B cell (primary cell): ENCODE data around the gene NEK3. TPM values are rescaled to one million over a fixed set of nuclear protein-coding genes. Genes with fewer than 3 reads are reported as not detected.
"Not testable (repeated sequence)": the region's sequence is repeated elsewhere in the genome, so short reads cannot be mapped to it uniquely, and the experiment has no call there.

ENCODE experiments used
- ATAC-seq: fragments of 200-7000 bp; cut with Tn5 transposase; one replicate; pipeline ENCODE4 v1.10.0; 2021; ENCODE audit warnings: low read depth, mild to moderate bottlenecking, moderate number of reproducible peaks, moderate library complexity
- CTCF ChIA-PET: fragments of 350-600 bp; sonication (Branson Sonifier 250); formaldehyde crosslinking; loops from one replicate; lab custom pipeline; 2021; ENCODE audit warnings: antibody characterized with exemption, inconsistent platforms; lab: Charles Lee
- POLR2A ChIA-PET: fragments of 350-600 bp; sonication (Branson Sonifier 250); formaldehyde crosslinking; loops from one replicate; lab custom pipeline; 2021; ENCODE audit warnings: antibody characterized with exemption; lab: Charles Lee
- DNase-seq: peaks from one replicate; pipeline ENCODE4 v3.0.0; 2013
- H2AFZ ChIP-seq: 2 replicates; pipeline ENCODE4 v1.6.1; 2012; ENCODE audit warnings: mild to moderate bottlenecking, low read depth, low read length; ENCODE audit not compliant: insufficient read depth, poor library complexity, severe bottlenecking
- H3K27ac ChIP-seq, 2 donors: 1 replicate in 1 of 2; 2 replicates in 1 of 2; pipeline ENCODE4 v1.5.1; 2012 to 2013; ENCODE audit warnings: low read length in 2 of 2, mild to moderate bottlenecking in 2 of 2, moderate library complexity in 1 of 2
- H3K27me3 ChIP-seq, 4 experiments: fragments of 200-600 bp in 1 of 4; sonication (generic) in 1 of 4; replicated peaks in 1 of 4; 1 replicate in 2 of 4; 2 replicates in 2 of 4; pipeline versions ENCODE4 v1.6.1 to v1.7.0; 2013 to 2016; ENCODE audit warnings: low read length in 3 of 4, mild to moderate bottlenecking in 2 of 4, mixed read lengths in 1 of 4, moderate library complexity in 1 of 4; ENCODE audit not compliant: insufficient read depth in 4 of 4, control insufficient read depth in 3 of 4; ENCODE audit errors: control extremely low read depth in 1 of 4
- H3K36me3 ChIP-seq, 2 experiments: replicated peaks in 1 of 2; 1 replicate in 1 of 2; 2 replicates in 1 of 2; pipeline versions ENCODE4 v1.6.1 to v1.7.1; 2013; ENCODE audit warnings: low read length in 1 of 2; ENCODE audit not compliant: insufficient read depth in 2 of 2, control insufficient read depth in 1 of 2; ENCODE audit errors: control extremely low read depth in 1 of 2, extremely low read depth in 1 of 2
- H3K4me1 ChIP-seq, 2 donors: fragments of 200-600 bp in 1 of 2; sonication (generic) in 1 of 2; 1 replicate in 1 of 2; 2 replicates in 1 of 2; pipeline versions ENCODE4 v1.5.1 to v1.6.1; 2013 to 2017; ENCODE audit warnings: low read length in 2 of 2; ENCODE audit not compliant: control insufficient read depth in 2 of 2, insufficient read depth in 2 of 2
- H3K4me2 ChIP-seq: replicated peaks from 2 replicates; pipeline ENCODE3; 2012; ENCODE audit warnings: mild to moderate bottlenecking, low read depth, low read length; ENCODE audit not compliant: poor library complexity, severe bottlenecking
- H3K4me3 ChIP-seq, 5 experiments: fragments of 200-600 bp in 1 of 5; sonication (generic) in 1 of 5; 1 replicate in 3 of 5; 2 replicates in 2 of 5; pipeline versions ENCODE4 v1.5.1 to v1.7.0; 2011 to 2016; ENCODE audit warnings: low read length in 4 of 5, mild to moderate bottlenecking in 4 of 5, low read depth in 2 of 5, control low read depth in 1 of 5, moderate library complexity in 1 of 5; ENCODE audit not compliant: insufficient read depth in 1 of 5; ENCODE audit errors: control extremely low read depth in 1 of 5, extremely low read depth in 1 of 5
- H3K79me2 ChIP-seq: fragments of 200-600 bp; sonication (generic); one replicate; pipeline ENCODE4 v1.6.0; 2016; ENCODE audit warnings: low read length; ENCODE audit not compliant: control insufficient read depth, insufficient read depth
- H3K9ac ChIP-seq: fragments of 200-600 bp; sonication (generic); 2 replicates; pipeline ENCODE4 v1.6.1; 2017; ENCODE audit warnings: mild to moderate bottlenecking, low read length, moderate library complexity
- H3K9me3 ChIP-seq, 3 donors: one replicate each; pipeline versions ENCODE4 v1.6.1 to v1.7.1; 2013; ENCODE audit warnings: low read length in 2 of 3; ENCODE audit not compliant: control insufficient read depth in 2 of 3, insufficient read depth in 1 of 3; ENCODE audit errors: control extremely low read depth in 1 of 3
- H4K20me1 ChIP-seq: 2 replicates; pipeline ENCODE4 v1.6.0; 2012; ENCODE audit warnings: mild to moderate bottlenecking, low read length; ENCODE audit not compliant: insufficient read depth, control insufficient read depth, poor library complexity, severe bottlenecking
- H3K27ac Mint-ChIP-seq: one replicate; pipeline ENCODE4 v1.8.0; 2021; ENCODE audit warnings: mixed read lengths
- H3K27me3 Mint-ChIP-seq: one replicate; pipeline ENCODE4 v1.8.0; 2021; ENCODE audit warnings: mixed read lengths
- H3K4me1 Mint-ChIP-seq: one replicate; pipeline ENCODE4 v1.8.0; 2021; ENCODE audit warnings: mixed read lengths
- H3K4me3 Mint-ChIP-seq: one replicate; pipeline ENCODE4 v1.8.0; 2021; ENCODE audit warnings: mixed read lengths
- H3K9me3 Mint-ChIP-seq: one replicate; pipeline ENCODE4 v1.8.0; 2022; ENCODE audit warnings: mixed read lengths; ENCODE audit not compliant: insufficient read depth
- WGBS: methylation state at CpG from one replicate; pipeline ENCODE4 v1.1.5; 2013; ENCODE audit warnings: missing lambda C conversion rate; ENCODE audit not compliant: insufficient coverage; 5-methylcytosine and 5-hydroxymethylcytosine counted together
- intact Hi-C: fragments of 100-400 bp; cut with micrococcal nuclease; formaldehyde crosslinking; loops from one replicate; pipeline ENCODE4 v1.10.0; 2022
- polyA plus RNA-seq: library from polyadenylated mRNA; depleted of rRNA; stranded (reverse); fragments of >200 nt; gene quantifications from 2 replicates; pipeline ENCODE4 v1.2.3, GENCODE V29; 2012
- total RNA-seq, 2 donors: library from RNA; stranded (reverse); fragments of 120-200 nt in 1 of 2; gene quantifications; 1 replicate in 1 of 2; 2 replicates in 1 of 2; pipeline versions ENCODE4 v1.2.3 to v1.2.4, GENCODE V29; 2013 to 2022

NEK3 gene
- total and polyA plus RNA-seq, 2 donors (not counting 1 experiment from before 2014, with no cell fraction given) = 6.0 to 12.6 TPM

GRCh38 chr13:52207337-52207736 lies 47.9 kb upstream of the NEK3 start:
- not testable (repeated sequence) for H3K4me3 Mint-ChIP-seq

GRCh38 chr13:52204546-52204945 lies 45.1 kb upstream of the NEK3 start:
- intact Hi-C loops, H3K4me2 ChIP-seq: not testable (repeated sequence)
- CTCF ChIA-PET = interaction anchor here (0.5 kb wide), 1 partner anchor 203 kb away, joined by 3 read pairs; no protein-coding TSS in a partner anchor

More at GRCh38 chr13:52207337-52207736, 47.9 kb upstream of the NEK3 start:
- DNase-seq, ATAC-seq, H3K36me3 ChIP-seq, H3K9me3 ChIP-seq, H3K9me3 Mint-ChIP-seq, H3K4me2 ChIP-seq, H3K9ac ChIP-seq, H3K27ac Mint-ChIP-seq, H2AFZ ChIP-seq, H3K27ac ChIP-seq, H4K20me1 ChIP-seq, H3K4me1 ChIP-seq, intact Hi-C loops, H3K79me2 ChIP-seq, H3K4me3 ChIP-seq, POLR2A ChIA-PET, CTCF ChIA-PET, H3K4me1 Mint-ChIP-seq, H3K27me3 ChIP-seq: not testable (repeated sequence)
- peaks cover 16% of the 10 kb centered on the region for H3K27me3 Mint-ChIP-seq
- WGBS = no CpG with 5 or more reads among the region's 2 CpGs

GRCh38 chr13:52203864-52204263 lies 44.5 kb upstream of the NEK3 start:
- H4K20me1 ChIP-seq, intact Hi-C loops, POLR2A ChIA-PET, H3K27ac Mint-ChIP-seq, H3K4me2 ChIP-seq, DNase-seq, H3K4me1 Mint-ChIP-seq, H3K27ac ChIP-seq, H3K4me3 ChIP-seq, H3K9me3 ChIP-seq, ATAC-seq, H3K27me3 Mint-ChIP-seq, H3K4me3 Mint-ChIP-seq, H3K9ac ChIP-seq, H3K79me2 ChIP-seq, H3K27me3 ChIP-seq, H3K9me3 Mint-ChIP-seq, H3K4me1 ChIP-seq, H2AFZ ChIP-seq, H3K36me3 ChIP-seq: not testable (repeated sequence)
- 100% methylated on average over 1 of the region's 1 CpG for WGBS
- CTCF ChIA-PET = interaction anchor here (0.5 to 1.5 kb wide), 2 partner anchors 200 to 203 kb away, joined by 3 read pairs; no protein-coding TSS in a partner anchor

More at GRCh38 chr13:52204546-52204945, 45.1 kb upstream of the NEK3 start:
- H3K4me1 Mint-ChIP-seq, H3K36me3 ChIP-seq, DNase-seq, H3K9me3 ChIP-seq, H3K4me3 Mint-ChIP-seq, H2AFZ ChIP-seq, POLR2A ChIA-PET, H3K27ac Mint-ChIP-seq, H3K27ac ChIP-seq, H4K20me1 ChIP-seq, H3K4me3 ChIP-seq, H3K9me3 Mint-ChIP-seq, H3K9ac ChIP-seq, H3K4me1 ChIP-seq, H3K27me3 ChIP-seq, H3K27me3 Mint-ChIP-seq, H3K79me2 ChIP-seq, ATAC-seq: not testable (repeated sequence)
- 85% methylated on average over 3 of the region's 4 CpGs for WGBS

GRCh38 chr13:52202506-52202905 lies 43.1 kb upstream of the NEK3 start:
- H3K4me3 ChIP-seq, H3K79me2 ChIP-seq, H3K4me2 ChIP-seq, H3K9me3 ChIP-seq, H2AFZ ChIP-seq, POLR2A ChIA-PET, H4K20me1 ChIP-seq, H3K4me1 ChIP-seq, H3K27ac ChIP-seq, H3K4me1 Mint-ChIP-seq, H3K9ac ChIP-seq, H3K4me3 Mint-ChIP-seq, H3K27ac Mint-ChIP-seq, ATAC-seq, DNase-seq, H3K9me3 Mint-ChIP-seq, H3K27me3 Mint-ChIP-seq, intact Hi-C loops, H3K36me3 ChIP-seq, H3K27me3 ChIP-seq: not testable (repeated sequence)
- CTCF ChIA-PET = interaction anchor here (1.2 to 2.6 kb wide), 4 partner anchors 198 to 1077 kb away, joined by 3 to 11 read pairs (median 6); no protein-coding TSS in a partner anchor
- 78% methylated on average over 4 of the region's 7 CpGs for WGBS
